ENCODE data around the gene FBXW10B. TPM values are rescaled to one million over a fixed set of nuclear protein-coding genes. Genes with fewer than 3 reads are reported as not detected.
"Not testable (repeated sequence)": the region's sequence is repeated elsewhere in the genome, so short reads cannot be mapped to it uniquely, and the experiment has no call there.

Gene FBXW10B
- total RNA-seq, 2 donors from 2014 or later: 0.95 to 1.6 TPM

GRCh38 chr17:15642505-15643251 is 23.2 kb upstream of the FBXW10B start:
- intact Hi-C loops (cut with DNase I, micrococcal nuclease); DNase-seq; ATAC-seq: not testable (repeated sequence)

- ATAC-seq; intact Hi-C loops (cut with DNase I, micrococcal nuclease); DNase-seq: not testable (repeated sequence)
Observed at GRCh38 chr17:15642014-15642413, 22.5 kb upstream of the FBXW10B start.

GRCh38 chr17:15630930-15631453 is 11.5 kb upstream of the FBXW10B start:
- DNase-seq; intact Hi-C loops (cut with DNase I, micrococcal nuclease); ATAC-seq: not testable (repeated sequence)

- intact Hi-C loops (cut with DNase I, micrococcal nuclease); ATAC-seq; DNase-seq: not testable (repeated sequence)
Observed at GRCh38 chr17:15629991-15630390, 10.5 kb upstream of the FBXW10B start.

- DNase-seq; intact Hi-C loops (cut with DNase I, micrococcal nuclease); ATAC-seq: not testable (repeated sequence)
Observed at GRCh38 chr17:15623661-15624209, 4.2 kb upstream of the FBXW10B start.

- ATAC-seq; intact Hi-C loops (cut with DNase I, micrococcal nuclease); DNase-seq: not testable (repeated sequence)
Observed at GRCh38 chr17:15623255-15623654, 3.8 kb upstream of the FBXW10B start.

GRCh38 chr17:15622124-15622523 is 2.6 kb upstream of the FBXW10B start:
- DNase-seq; intact Hi-C loops (cut with DNase I, micrococcal nuclease): not testable (repeated sequence)
- peak; percentile 87 for ATAC-seq

GRCh38 chr17:15616828-15617227 is 2.7 kb downstream of the FBXW10B start:
- intact Hi-C loops (cut with DNase I, micrococcal nuclease); DNase-seq; ATAC-seq: not testable (repeated sequence)

- ATAC-seq: peak; percentile 45
- DNase-seq; intact Hi-C loops (cut with DNase I, micrococcal nuclease): not testable (repeated sequence)
Observed at GRCh38 chr17:15615850-15616249, 3.7 kb downstream of the FBXW10B start.

GRCh38 chr17:15613111-15613510 is 6.4 kb downstream of the FBXW10B start:
- intact Hi-C loops (cut with DNase I, micrococcal nuclease); DNase-seq; ATAC-seq: not testable (repeated sequence)

GRCh38 chr17:15592960-15593359 is 26.5 kb downstream of the FBXW10B start:
- DNase-seq; ATAC-seq; intact Hi-C loops (cut with DNase I, micrococcal nuclease): not testable (repeated sequence)

- DNase-seq; ATAC-seq; intact Hi-C loops (cut with DNase I, micrococcal nuclease): not testable (repeated sequence)
Observed at GRCh38 chr17:15591986-15592385, 27.5 kb downstream of the FBXW10B start.

GRCh38 chr17:15590844-15591243 is 28.7 kb downstream of the FBXW10B start:
- intact Hi-C loops (cut with DNase I, micrococcal nuclease); DNase-seq; ATAC-seq: not testable (repeated sequence)

GRCh38 chr17:15589544-15590536 is 29.7 kb downstream of the FBXW10B start:
- DNase-seq; intact Hi-C loops (cut with DNase I, micrococcal nuclease); ATAC-seq: not testable (repeated sequence)

GRCh38 chr17:15588017-15588416 is 31.5 kb downstream of the FBXW10B start:
- intact Hi-C loops (cut with DNase I, micrococcal nuclease); ATAC-seq; DNase-seq: not testable (repeated sequence)

GRCh38 chr17:15583313-15583712 is 36.2 kb downstream of the FBXW10B start:
- ATAC-seq; intact Hi-C loops (cut with DNase I, micrococcal nuclease); DNase-seq: not testable (repeated sequence)

- ATAC-seq; DNase-seq; intact Hi-C loops (cut with DNase I, micrococcal nuclease): not testable (repeated sequence)
Observed at GRCh38 chr17:15581462-15581861, 38.0 kb downstream of the FBXW10B start.

- intact Hi-C loops (cut with DNase I, micrococcal nuclease); DNase-seq; ATAC-seq: not testable (repeated sequence)
Observed at GRCh38 chr17:15576848-15577247, 42.7 kb downstream of the FBXW10B start.

Data from left colon (tissue), 2 donors.